GM12891 (cell line): ENCODE measurements around the gene PSPH.

Source experiments
- POLR2A ChIP-seq: IDR thresholded peaks from 2 replicates; pipeline ENCODE4 v1.6.1; 2011; ENCODE audit warnings: low read depth, low read length, control low read depth
- POLR2AphosphoS5 ChIP-seq: IDR thresholded peaks from 2 replicates; pipeline ENCODE4 v1.6.1; 2011; ENCODE audit warnings: low read depth, low read length, control low read depth

GRCh38 chr7:55977831-55978230 lies 73.4 kb downstream of the PSPH start:
- TF ChIP-seq POLR2AphosphoS5 (no peak), POLR2A (no peak)
